GM10847 (cell line): ENCODE measurements around the gene PPIC.

ENCODE experiments used
- POLR2A ChIP-seq: IDR thresholded peaks from 2 replicates; pipeline ENCODE4 v1.6.1; 2011; ENCODE audit not compliant: insufficient read length; ENCODE audit errors: extremely low read depth

PPIC gene

DNA sequence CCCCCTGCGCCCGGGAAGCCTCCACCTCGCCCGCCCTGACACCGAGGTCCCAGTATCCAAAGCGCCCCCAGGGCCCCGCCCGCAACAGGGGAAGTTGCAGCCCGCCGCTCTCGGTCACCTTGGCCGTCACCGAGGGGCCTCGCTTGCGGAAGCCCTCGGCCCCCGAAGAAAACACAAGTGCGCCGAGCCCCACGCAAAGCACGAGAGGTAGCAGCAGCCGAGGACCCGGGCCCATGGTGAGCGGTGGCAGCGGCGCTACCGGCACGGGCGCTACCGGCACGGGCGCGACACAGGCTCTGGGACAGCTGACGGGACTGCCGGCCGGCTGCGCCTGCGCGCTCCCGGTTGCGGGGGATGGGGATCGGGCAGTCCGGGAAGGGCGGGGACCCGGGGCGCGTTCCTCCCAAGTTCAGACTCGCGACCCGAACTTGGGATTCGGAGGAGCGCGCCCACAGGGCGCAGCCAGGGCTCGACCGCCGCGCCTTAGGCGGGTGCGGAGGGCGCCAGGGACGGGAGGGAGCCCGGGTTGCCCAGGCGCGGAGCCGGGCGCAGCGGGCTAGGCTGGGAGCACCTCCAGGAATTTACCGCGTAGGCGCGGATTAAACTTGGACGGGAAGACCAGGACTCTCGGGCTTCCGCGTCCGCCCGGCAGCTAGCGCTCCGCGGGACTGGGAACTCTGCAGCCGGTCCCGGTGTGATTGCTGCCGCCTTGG, at the start of gene PPIC:
TSS of gene PPIC (minus strand) at position 335 of the 713 bp plus-strand sequence. CDS start at position 235, 100 bp downstream.
- TF ChIP-seq POLR2A = no peak

- TF ChIP-seq POLR2A = no peak
Observed at GRCh38 chr5:123085638-123086286, 49.2 kb upstream of the PPIC start.

GRCh38 chr5:123084730-123085605, 48.4 kb upstream of the PPIC start:
- no peak for TF ChIP-seq POLR2A

DNA sequence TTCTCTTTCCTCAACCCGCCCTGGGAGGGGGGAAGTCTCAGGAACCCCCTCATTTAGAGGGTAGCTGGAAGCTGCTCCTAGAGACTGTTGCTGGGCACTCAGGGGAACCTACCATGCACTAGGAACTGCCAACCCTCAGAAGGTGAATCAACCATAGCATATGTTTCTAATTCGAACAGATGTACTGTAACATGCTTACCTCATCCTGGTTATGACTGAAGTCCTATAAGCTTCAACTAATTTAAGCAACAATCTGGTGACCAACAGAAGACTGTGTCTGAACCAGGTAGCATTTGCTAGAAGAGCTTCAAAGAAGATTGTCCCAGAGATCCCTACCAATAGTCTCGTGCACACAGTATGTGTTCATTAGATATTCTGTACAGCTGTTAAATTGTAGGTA, 46.8 kb upstream of the PPIC start:
- TF ChIP-seq POLR2A = no peak

DNA sequence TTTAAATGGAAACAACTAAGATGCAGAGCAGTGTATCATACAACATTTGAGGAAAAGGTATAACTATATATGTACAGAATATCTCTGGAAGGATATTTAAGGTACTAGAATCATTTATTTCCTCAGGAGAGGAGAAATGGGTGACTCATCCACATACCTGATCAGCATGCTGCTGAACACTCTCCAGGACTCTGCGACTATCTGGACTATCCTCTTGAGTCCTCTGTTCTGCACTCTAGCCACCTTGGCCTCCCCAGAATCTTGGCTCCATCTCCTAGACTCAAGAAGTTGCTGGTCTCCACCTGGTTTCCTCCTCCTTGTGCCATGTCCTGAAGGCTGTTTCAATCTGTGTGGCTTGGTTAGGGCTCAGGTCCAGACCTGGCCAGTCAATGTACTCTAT, 43.7 kb upstream of the PPIC start:
- TF ChIP-seq POLR2A = no peak

DNA sequence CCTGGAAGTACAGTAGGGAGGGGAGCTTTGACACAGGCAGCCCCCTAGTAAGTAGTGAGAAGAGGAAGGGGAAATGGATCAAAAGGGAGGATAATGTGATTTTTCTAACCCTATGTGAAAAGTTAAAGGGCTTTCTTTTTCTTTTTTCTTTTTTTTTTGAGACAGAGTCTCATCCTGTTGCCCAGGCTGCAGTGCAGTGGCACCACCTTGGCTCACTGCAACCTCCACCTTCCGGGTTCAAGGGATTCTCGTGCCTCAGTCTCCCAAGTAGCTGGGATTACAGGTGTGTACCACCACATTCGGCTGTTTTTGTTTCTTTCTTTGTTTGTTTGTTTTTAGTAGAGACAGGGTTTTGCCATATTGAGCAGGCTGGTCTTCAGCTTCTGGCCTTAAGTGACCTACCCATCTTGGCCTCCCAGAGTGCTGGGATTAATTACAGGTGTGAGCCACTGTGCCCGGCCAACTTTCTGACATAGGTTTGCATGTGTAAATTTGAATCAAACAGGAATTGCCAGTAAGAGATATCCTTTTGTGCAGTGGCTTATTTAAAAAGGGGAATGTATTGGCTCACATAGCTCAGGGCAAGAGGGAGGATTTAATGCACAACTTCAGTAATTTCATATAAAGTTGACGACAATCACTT, 39.1 kb upstream of the PPIC start:
- no peak for TF ChIP-seq POLR2A

- TF ChIP-seq POLR2A = no peak
Observed at GRCh38 chr5:123068368-123068938, 31.9 kb upstream of the PPIC start.

GRCh38 chr5:123066016-123066415, 29.5 kb upstream of the PPIC start:
- no peak for TF ChIP-seq POLR2A

- TF ChIP-seq POLR2A = no peak
Observed at GRCh38 chr5:123059455-123059854, 22.9 kb upstream of the PPIC start.

DNA sequence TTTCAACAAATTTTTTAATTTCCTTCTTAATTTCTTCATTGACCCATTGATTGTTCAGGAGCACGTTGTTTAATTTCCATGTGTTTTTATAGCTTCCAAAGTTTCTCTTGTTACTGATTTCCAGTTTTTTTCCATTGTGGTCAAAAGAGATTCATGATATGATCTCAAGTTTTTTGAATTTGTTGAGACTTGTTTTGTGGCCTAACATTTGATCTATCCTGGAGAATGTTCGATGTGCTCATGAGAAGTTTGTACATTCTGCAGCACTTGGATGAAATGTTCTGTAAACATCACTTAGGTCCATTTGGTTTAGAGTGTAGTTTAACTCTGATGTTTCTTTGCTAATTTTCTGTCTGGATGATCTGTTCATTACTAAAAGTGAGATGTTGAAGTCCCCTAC, 14.7 kb upstream of the PPIC start:
- no peak for TF ChIP-seq POLR2A

GRCh38 chr5:123047706-123048105, 11.2 kb upstream of the PPIC start:
- TF ChIP-seq POLR2A = no peak

DNA sequence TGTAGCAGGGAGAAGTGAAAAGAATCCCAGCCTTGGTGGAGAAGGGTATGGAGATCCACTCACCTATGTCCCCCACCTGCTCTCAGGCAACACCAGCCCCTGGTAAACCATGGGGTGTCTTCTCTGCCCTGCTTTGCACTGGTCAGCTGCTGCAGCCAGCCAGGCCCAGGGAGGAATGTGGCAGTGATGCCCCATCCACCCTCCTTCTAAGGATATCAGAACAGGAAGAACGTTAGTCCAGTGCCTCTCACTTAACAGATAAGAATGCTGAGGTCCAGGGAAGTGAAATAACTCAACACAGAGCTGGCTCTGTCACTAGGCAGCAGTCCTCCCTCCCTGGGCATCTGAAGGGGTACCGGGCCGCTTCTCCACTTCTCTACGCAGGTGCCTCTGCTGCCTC, 9.7 kb upstream of the PPIC start:
- TF ChIP-seq POLR2A = no peak

- no peak for TF ChIP-seq POLR2A
Observed at GRCh38 chr5:123044926-123045617, 8.5 kb upstream of the PPIC start.

- TF ChIP-seq POLR2A = no peak
Observed at GRCh38 chr5:123039673-123040072, 3.1 kb upstream of the PPIC start.

DNA sequence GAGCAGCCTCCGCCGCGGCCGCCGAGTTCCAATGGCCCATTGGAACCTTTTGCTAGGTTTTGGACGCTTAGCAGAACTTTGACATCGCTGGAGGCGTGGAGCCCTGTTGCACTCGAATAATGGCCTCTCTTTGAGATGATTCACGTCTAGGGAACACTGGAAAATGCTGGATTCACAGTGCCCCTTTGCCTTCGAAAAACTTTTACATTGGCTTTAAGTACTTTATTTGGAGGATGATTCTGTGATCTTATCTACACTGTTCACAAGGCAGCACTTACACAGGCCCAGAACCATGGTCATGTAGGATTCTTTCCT, 536 bp upstream of the PPIC start:
- no peak for TF ChIP-seq POLR2A

DNA sequence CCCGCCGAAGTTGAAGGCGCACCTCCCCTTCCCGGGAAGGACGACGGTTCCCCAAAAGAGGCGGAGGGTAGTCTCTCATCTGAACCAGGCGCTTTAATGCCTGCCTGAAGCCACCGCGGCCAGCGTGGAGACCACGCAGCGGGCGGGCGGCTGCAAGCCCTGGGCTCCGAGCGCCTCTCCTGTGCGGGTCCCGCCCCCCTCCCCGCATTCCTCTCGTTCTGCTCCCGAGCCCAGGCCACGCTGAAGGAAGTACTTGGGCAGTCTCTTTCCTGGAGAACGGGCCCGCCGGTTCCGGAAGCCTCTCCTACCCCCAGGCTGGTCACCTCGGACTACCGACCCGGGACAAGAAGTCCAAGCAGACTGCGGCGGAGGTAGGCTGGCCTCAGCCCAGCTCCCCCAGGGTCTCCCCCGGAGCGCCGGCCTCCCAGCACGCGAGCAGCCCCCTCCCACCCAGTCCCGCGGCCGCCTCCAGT, 571 bp downstream of the PPIC start:
- no peak for TF ChIP-seq POLR2A
